GM12892 (cell line): Measurements from ENCODE around the gene NDUFA3.

ENCODE experiments used
- POLR2A ChIP-seq: IDR thresholded peaks from 2 replicates; pipeline ENCODE4 v1.6.1; 2011; ENCODE audit warnings: low read depth, low read length, control low read depth
- POLR2AphosphoS5 ChIP-seq: IDR thresholded peaks from 2 replicates; pipeline ENCODE4 v1.6.1; 2011; ENCODE audit warnings: low read depth, low read length, control low read depth

GRCh38 chr19:54100561-54100960, 2.1 kb upstream of the NDUFA3 start, which contains the start of gene OSCAR:
- no peak for TF ChIP-seq POLR2AphosphoS5
- TF ChIP-seq POLR2A: no peak
